T-helper 9 cell (primary cell): ENCODE results near the gene FITM1.

Experiments
- DNase-seq: peaks from one replicate; pipeline ENCODE4 v3.0.0-alpha.2; 2020
- total RNA-seq, 2 donors: gene quantifications; one replicate each; lab custom pipeline; 2026; lab: John Stamatoyannopoulos, UW

Gene FITM1
- total RNA-seq: 0.97 to 1.4 reads per million in 2 donors

- DNase-seq: no peak
Observed at GRCh38 chr14:24130380-24130716, at the start of gene FITM1. FITM1 (plus strand) TSS chr14:24130659; CDS start chr14:24131564, 905 bp downstream.

GRCh38 chr14:24080888-24081738, 49.3 kb upstream of the FITM1 start:
- peak; percentile 48 for DNase-seq

GRCh38 chr14:24081739-24082211, 48.7 kb upstream of the FITM1 start:
- no peak for DNase-seq

- no peak for DNase-seq
Observed at GRCh38 chr14:24082411-24083080, 47.9 kb upstream of the FITM1 start.

GRCh38 chr14:24083462-24083861, 47.0 kb upstream of the FITM1 start:
- DNase-seq: no peak

- no peak for DNase-seq
Observed at GRCh38 chr14:24084440-24084839, 46.0 kb upstream of the FITM1 start.

- DNase-seq: no peak
Observed at GRCh38 chr14:24085215-24085614, 45.2 kb upstream of the FITM1 start.

- no peak for DNase-seq
Observed at GRCh38 chr14:24086193-24086955, 44.1 kb upstream of the FITM1 start.

- no peak for DNase-seq
Observed at GRCh38 chr14:24087004-24087403, 43.5 kb upstream of the FITM1 start.

- no peak for DNase-seq
Observed at GRCh38 chr14:24088095-24088494, 42.4 kb upstream of the FITM1 start.

- no peak for DNase-seq
Observed at GRCh38 chr14:24089890-24090289, 40.6 kb upstream of the FITM1 start.

- no peak for DNase-seq
Observed at GRCh38 chr14:24092110-24092504, 38.4 kb upstream of the FITM1 start.

- no peak for DNase-seq
Observed at GRCh38 chr14:24092505-24093206, 37.8 kb upstream of the FITM1 start.

GRCh38 chr14:24093207-24093900, 37.1 kb upstream of the FITM1 start:
- no peak for DNase-seq

GRCh38 chr14:24093901-24094840, 36.3 kb upstream of the FITM1 start, which contains the start of gene PCK2:
PCK2 (plus strand) TSS chr14:24094311; CDS start chr14:24094406, 95 bp downstream.
- peak; percentile 62 for DNase-seq

- no peak for DNase-seq
Observed at GRCh38 chr14:24094841-24095270, 35.6 kb upstream of the FITM1 start.

GRCh38 chr14:24095271-24096068, 35.0 kb upstream of the FITM1 start:
- no peak for DNase-seq

GRCh38 chr14:24096545-24097181, 33.8 kb upstream of the FITM1 start:
- no peak for DNase-seq

GRCh38 chr14:24098229-24098926, 32.1 kb upstream of the FITM1 start:
- DNase-seq: no peak
